ENCODE measurements around the gene IER2. TPM values are rescaled to one million over a fixed set of nuclear protein-coding genes. Genes with fewer than 3 reads are reported as not detected.

IER2 gene
- total and polyA plus RNA-seq, 2 of the 8 experiments (the other 6 are each of a cell fraction or from before 2014, with no cell fraction given), result 84.5 to 138 TPM

DNA sequence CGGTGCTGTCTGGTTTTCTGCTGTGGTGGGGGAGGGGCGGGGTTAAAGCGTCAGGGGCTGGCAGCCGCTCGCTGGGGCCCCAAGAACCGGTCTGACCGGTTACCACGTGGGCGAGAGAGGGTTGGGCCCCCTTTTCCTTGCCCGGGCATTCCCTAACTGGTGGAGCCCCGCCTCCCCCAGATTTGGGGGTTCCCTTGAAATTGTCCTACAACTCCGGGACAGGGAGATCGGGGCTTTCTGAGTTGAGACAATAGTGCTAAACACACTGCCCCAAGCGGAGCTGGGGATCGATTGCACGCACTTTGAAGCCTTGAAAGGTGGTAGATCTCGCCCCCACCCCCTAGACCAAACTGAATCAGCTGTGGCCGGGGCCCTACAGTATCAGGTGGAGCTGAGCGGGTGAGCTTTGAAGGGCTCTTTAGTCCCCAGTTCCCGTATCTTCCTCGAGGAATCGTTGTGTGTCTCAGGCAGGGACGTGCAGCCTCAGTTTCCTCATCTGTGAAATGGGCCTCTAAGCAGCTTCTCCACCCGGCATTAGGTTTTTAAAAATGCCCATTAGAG, 4.8 kb downstream of the IER2 start (continued):
- TF ChIP-seq TEAD4 (IDR thresholded peaks at IDR 0.05; ENCODE audit: low read depth, low read length), result peak; percentile 44; the same call in 1 of the 2 replicates
- TF ChIP-seq TCF12 (IDR thresholded peaks at IDR 0.05; ENCODE audit: low read depth, low read length), result peak; percentile 87; the same call in 1 of the 2 replicates
- TF ChIP-seq TAF1 (IDR thresholded peaks at IDR 0.05; ENCODE audit: low read depth, low read length), result peak; percentile 60
- TF ChIP-seq EZH2 (IDR thresholded peaks at IDR 0.05; ENCODE audit: low read depth, low read length, severe bottlenecking), result no peak
- TF ChIP-seq CTBP2 (IDR thresholded peaks at IDR 0.05; ENCODE audit: borderline replicate concordance, insufficient read depth, insufficient read length, low read length), result peak; percentile 28
- peak; percentile 1 for TF ChIP-seq TAF7 (optimal IDR thresholded peaks at IDR 0.05; ENCODE audit: borderline replicate concordance, low read depth, low read length)
- TF ChIP-seq ASH2L (IDR thresholded peaks at IDR 0.05; ENCODE audit: low read length), result peak; percentile 74
- TF ChIP-seq POLR2AphosphoS5 (IDR thresholded peaks at IDR 0.05; ENCODE audit: low read depth, low read length), result peak; percentile 85
- no peak for TF ChIP-seq RFX5 (IDR thresholded peaks at IDR 0.05; ENCODE audit: borderline replicate concordance, low read depth, low read length)
- TF ChIP-seq KDM4A (IDR thresholded peaks at IDR 0.05; ENCODE audit: low read depth, low read length, severe bottlenecking), result no peak
- TF ChIP-seq RBBP5 (IDR thresholded peaks at IDR 0.05; ENCODE audit: borderline replicate concordance, low read depth, low read length), result 0 out of 2 replicates have a peak, but pooled peaks have one; percentile 41
- peak in 1 of 2 experiments; percentile 1 for TF ChIP-seq BCL11A (IDR thresholded peaks at IDR 0.05; ENCODE audit: low read depth in 2 of 2, low read length in 2 of 2)
- peak in 1 of 2 experiments; percentile 81; a peak in 1 of 3 replicates for TF ChIP-seq EP300 (IDR thresholded peaks at IDR 0.05; ENCODE audit: borderline replicate concordance in 1 of 2, low read depth in 2 of 2, low read length in 2 of 2)
- TF ChIP-seq, protein P1, sequence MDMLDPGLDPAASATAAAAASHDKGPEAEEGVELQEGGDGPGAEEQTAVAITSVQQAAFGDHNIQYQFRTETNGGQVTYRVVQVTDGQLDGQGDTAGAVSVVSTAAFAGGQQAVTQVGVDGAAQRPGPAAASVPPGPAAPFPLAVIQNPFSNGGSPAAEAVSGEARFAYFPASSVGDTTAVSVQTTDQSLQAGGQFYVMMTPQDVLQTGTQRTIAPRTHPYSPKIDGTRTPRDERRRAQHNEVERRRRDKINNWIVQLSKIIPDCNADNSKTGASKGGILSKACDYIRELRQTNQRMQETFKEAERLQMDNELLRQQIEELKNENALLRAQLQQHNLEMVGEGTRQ (IDR thresholded peaks at IDR 0.05; ENCODE audit: low read length), result peak; percentile 74
- peak; percentile 64 for TF ChIP-seq SIRT6 (IDR thresholded peaks at IDR 0.05; ENCODE audit: low read length)
- TF ChIP-seq, protein P2, sequence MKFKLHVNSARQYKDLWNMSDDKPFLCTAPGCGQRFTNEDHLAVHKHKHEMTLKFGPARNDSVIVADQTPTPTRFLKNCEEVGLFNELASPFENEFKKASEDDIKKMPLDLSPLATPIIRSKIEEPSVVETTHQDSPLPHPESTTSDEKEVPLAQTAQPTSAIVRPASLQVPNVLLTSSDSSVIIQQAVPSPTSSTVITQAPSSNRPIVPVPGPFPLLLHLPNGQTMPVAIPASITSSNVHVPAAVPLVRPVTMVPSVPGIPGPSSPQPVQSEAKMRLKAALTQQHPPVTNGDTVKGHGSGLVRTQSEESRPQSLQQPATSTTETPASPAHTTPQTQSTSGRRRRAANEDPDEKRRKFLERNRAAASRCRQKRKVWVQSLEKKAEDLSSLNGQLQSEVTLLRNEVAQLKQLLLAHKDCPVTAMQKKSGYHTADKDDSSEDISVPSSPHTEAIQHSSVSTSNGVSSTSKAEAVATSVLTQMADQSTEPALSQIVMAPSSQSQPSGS (IDR thresholded peaks at IDR 0.05; ENCODE audit: low read length), result peak; percentile 84; the same call in 1 of the 2 replicates

All from H1 (cell line).